ENCODE data around the gene AEBP2. TPM values are rescaled to one million over a fixed set of nuclear protein-coding genes. Genes with fewer than 3 reads are reported as not detected.
A peak's percentile ranks its signal among the peaks of the same experiment; 100 is the strongest.
"Not testable (repeated sequence)": the region's sequence is repeated elsewhere in the genome, so short reads cannot be mapped to it uniquely, and the experiment has no call there.

AEBP2 gene
- total RNA-seq, 1 donor from 2014 or later, result 8.5 TPM

GRCh38 chr12:19453961-19454360 lies 14.7 kb downstream of the AEBP2 start:
- ATAC-seq (no peak), DNase-seq (ENCODE audit: low spot score) (no peak)

DNA sequence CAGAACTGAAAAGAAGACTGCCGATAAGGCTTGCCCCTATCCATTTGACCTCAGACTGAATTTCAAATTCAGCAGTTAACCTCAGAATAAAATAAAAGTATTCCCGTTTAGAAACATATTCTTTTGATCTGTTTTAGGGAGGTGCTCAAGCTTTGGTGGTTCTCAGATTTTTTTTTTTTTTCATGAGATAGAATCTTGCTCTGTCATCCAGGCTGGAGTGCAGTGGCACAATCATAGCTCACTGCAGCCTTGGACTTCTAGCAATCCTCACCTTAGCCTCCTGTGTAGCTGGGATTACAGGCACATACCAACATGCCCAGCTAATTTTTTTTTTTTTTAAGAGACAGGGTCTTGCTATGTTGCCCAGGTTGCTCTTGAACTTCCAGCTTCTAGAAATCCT lies 15.5 kb downstream of the AEBP2 start:
- DNase-seq (ENCODE audit: low spot score) (no peak), ATAC-seq (no peak)

DNA sequence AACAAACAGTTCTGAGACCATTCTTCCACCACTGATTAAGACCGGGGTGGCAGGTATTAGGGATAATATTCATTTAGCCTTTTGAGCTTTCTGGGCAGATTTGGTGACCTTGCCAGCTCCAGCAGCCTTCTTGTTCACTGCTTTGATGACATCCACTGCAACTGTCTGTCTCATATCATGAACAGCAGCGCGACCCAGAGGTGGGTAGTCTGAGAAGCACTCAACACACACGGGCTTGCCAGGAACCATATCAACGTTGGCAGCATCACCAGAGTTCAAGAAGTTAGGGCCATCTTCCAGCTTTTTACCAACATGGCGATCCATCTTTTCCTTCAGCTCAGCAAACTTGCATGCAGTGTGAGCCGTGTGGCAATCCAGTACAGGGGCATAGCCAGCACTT lies 16.9 kb downstream of the AEBP2 start:
- DNase-seq (ENCODE audit: low spot score) (no peak), ATAC-seq (no peak)

- ATAC-seq, result no peak
These were observed 18.3 kb downstream of the AEBP2 start for GRCh38 chr12:19457561-19457960.

GRCh38 chr12:19458733-19459132 lies 19.4 kb downstream of the AEBP2 start:
- no peak for ATAC-seq
- no peak for DNase-seq (ENCODE audit: low spot score)

More at GRCh38 chr12:19457561-19457960, 18.3 kb downstream of the AEBP2 start:
- DNase-seq (ENCODE audit: low spot score), result no peak

DNA sequence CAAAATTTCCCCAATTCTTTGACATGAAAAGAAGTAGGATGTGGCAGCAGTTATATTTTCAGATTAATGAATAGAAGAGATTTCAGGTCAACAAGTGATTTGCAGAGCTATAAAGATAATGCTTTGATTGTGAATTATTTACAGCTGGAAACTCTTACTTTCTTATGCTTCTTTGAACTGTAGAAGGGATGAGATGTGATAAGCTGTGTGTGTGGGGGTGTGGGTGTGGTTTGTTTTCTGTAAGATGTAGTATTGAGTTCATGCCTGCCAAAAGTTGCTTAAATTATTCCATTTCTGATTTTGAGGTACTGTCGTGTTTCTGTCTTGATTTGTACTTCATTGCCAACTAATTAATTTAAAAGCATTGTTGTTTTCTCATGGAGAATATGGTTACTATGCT lies 22.7 kb downstream of the AEBP2 start:
- no peak for DNase-seq (ENCODE audit: low spot score)
- ATAC-seq, result no peak

DNA sequence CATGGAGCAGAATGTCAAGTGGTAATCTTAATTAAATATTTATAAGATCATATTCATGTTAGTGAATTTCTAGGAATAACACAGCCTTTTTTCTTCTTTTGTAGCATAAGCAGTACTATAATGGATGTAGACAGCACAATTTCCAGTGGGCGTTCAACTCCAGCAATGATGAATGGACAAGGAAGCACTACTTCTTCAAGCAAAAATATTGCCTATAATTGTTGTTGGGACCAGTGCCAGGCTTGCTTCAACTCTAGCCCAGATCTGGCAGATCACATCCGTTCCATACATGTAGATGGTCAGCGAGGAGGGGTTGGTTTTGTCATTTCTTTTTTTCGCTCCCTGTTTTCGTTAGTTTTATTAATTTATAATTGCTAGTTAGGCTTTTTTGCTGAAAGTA lies 23.1 kb downstream of the AEBP2 start:
- ATAC-seq (no peak), DNase-seq (ENCODE audit: low spot score) (no peak)

GRCh38 chr12:19464192-19464580 lies 24.9 kb downstream of the AEBP2 start:
- ATAC-seq, result no peak

DNA sequence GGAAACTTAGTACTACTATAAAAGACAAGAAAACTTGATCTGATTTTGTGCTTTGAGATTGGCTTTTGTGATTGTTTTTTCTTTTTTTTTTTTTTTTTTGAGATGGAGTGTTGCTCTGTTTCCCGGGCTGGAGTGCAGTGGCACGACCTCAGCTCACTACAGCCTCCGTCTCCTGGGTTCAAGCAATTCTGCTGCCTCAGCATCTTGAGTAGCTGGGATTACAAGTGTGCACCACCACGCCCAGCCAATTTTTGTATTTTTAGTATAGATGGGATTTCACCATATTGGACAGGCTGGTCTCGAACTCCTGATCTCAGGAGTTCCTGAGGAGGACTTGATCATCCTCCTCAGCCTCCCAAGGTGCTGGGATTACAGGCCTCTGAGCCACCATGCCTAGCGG lies 26.4 kb downstream of the AEBP2 start:
- ATAC-seq, result no peak
- no peak for DNase-seq (ENCODE audit: low spot score)

More at GRCh38 chr12:19464192-19464580, 24.9 kb downstream of the AEBP2 start:
- no peak for DNase-seq (ENCODE audit: low spot score)

- DNase-seq (ENCODE audit: low spot score), result no peak
- ATAC-seq, result no peak
These were observed 34.9 kb downstream of the AEBP2 start for GRCh38 chr12:19474147-19474546.

- not testable (repeated sequence) for DNase-seq (ENCODE audit: low spot score); ATAC-seq
These were observed 36.7 kb downstream of the AEBP2 start for GRCh38 chr12:19475884-19476505.

DNA sequence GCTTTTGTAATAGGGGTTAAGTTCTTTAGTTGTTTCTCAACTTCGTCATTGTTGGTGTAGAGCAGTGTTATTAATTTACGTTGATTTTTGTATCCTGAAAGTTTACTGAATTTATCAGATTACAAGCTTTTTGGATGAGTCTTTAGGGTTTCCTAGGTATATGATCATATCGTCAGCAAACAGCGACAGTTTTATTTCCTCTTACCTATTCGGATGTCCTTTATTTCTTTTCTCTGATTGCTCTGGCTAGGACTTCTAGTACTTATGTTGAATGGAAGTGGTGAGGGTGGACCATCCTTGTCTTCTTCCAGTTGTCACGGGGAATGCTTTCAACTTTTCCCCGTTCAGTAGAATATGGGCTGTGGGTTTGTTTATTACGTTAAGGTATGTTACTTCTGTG lies 37.8 kb downstream of the AEBP2 start:
- no peak for ATAC-seq
- DNase-seq (ENCODE audit: low spot score), result no peak

- no peak for DNase-seq (ENCODE audit: low spot score)
- no peak for ATAC-seq
These were observed 41.2 kb downstream of the AEBP2 start for GRCh38 chr12:19480459-19480858.

- ATAC-seq (no peak), DNase-seq (ENCODE audit: low spot score) (no peak)
These were observed 42.7 kb downstream of the AEBP2 start for GRCh38 chr12:19482036-19482435.

DNA sequence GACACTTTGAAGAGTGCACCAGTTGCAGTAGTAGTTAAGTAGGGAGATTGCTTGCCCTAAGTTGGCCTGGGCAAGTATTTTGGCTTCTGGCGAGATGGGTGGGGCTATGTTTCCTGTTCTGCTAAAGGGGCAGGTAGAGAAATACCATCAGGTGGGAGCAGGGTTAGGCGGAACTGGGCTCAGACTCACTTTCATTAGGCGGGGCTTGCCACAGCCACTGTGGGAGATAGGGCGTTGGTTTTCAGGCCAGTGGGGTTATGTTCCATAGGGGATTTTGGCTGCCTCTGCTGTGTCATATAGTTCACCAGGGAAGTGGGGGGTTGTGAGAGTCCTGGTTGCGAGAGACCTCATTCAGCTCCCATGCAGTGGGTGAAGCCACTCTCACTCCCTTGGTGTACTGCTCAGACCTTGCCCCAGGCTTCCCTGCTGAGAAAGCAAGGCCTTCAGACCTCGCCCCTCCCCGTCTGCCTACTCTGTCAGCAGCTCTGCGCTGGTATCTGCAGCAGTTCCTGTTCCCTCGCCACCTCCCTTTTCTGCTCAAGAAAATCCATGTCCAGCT lies 43.3 kb downstream of the AEBP2 start:
- ATAC-seq (peak; percentile 62), DNase-seq (ENCODE audit: low spot score) (no peak)

- DNase-seq (ENCODE audit: low spot score) (no peak), ATAC-seq (no peak)
These were observed 44.4 kb downstream of the AEBP2 start for GRCh38 chr12:19483727-19484126.

- DNase-seq (ENCODE audit: low spot score) (no peak), ATAC-seq (no peak)
These were observed 45.4 kb downstream of the AEBP2 start for GRCh38 chr12:19484738-19485137.

DNA sequence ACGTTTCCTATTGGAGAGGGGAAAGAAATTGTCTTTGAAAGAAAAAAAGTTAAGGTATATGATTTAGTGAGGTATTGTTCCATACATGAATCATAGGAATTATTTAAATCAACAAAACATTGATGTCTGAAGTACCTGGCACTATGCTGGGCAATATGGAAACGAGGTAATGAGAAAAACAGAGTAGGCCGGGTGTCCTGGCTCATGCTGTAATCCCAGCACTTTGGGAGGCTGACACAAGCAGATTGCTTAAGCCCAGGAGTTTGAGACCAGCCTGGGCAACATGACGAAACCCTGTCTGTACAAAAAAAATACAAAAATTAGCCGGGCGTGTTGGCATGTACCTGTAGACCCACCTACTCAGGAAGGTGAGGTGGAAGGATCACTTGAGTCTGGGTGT lies 45.9 kb downstream of the AEBP2 start:
- ATAC-seq (peak; percentile 74), DNase-seq (ENCODE audit: low spot score) (no peak)

DNA sequence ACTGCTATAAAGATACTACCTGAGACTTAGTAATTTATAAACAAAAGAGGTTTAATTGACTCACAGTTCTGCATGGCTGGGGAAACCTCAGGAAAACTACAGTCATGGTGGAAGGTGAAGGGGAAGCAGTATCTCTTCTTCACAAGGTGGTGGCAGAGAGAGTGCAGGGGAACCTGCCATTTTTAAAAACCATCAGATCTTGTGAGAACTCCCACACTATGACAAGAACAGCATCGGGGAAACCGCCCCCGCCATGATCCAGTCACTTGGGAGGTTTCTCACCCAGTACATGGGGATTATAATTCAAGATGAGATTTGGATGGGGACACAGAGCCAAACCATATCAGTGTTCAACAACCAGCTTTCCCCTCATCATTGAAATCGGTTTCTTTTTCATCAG lies 49.9 kb downstream of the AEBP2 start:
- DNase-seq (ENCODE audit: low spot score) (no peak), ATAC-seq (no peak)

DNA sequence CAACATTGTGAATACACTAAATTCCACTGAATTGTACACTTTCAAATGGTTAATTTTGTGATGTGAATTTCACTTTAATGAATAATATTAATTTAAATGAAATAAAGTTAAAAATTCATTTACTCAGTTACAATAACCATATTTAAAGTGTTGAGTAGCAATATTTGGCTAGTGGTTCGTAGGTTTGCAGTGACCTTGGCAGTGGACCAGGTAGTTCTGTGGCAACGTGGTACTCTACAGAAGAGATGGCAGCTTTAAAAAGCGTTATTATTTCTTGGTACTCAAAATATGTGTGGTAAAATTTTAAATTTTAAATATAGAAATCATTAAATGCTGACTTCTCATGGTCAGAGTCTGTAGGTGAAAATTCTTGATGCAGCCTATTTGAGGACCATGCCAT lies 51.6 kb downstream of the AEBP2 start:
- DNase-seq (ENCODE audit: low spot score) (no peak), ATAC-seq (peak; percentile 58)

GRCh38 chr12:19491863-19492262 lies 52.6 kb downstream of the AEBP2 start:
- ATAC-seq (no peak), DNase-seq (ENCODE audit: low spot score) (no peak)

DNA sequence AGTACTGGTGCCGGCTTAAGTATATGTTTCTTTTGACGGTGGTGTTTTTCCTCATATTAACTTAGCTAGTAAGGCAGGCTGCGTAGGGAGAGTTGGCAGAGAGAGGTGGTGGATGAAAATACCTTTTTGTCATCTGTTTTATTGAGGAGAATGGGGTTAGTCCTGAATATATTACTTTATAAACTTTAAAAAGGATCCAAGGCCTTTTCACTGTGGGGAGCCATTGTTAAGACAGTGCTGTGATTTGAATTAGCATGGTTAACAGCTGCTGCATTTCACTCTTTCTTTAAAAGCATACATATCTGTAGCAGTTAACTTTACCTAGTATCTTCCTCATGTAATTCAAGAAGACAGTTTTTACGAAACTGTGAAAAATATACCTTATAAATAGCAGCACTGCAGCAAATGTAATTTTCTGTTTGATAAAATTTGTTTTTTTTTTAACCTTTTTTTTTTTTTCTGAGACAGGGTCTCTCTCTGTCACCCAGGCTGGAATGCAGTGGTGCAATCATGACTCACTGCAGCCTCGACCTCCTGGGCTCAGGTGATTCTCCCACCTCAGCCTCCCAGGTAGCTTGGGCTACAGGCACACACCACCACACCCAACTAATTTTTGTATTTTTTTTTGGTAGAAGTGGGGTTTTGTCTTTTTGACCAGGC lies 57.1 kb downstream of the AEBP2 start:
- ATAC-seq (no peak), DNase-seq (ENCODE audit: low spot score) (no peak)

DNA sequence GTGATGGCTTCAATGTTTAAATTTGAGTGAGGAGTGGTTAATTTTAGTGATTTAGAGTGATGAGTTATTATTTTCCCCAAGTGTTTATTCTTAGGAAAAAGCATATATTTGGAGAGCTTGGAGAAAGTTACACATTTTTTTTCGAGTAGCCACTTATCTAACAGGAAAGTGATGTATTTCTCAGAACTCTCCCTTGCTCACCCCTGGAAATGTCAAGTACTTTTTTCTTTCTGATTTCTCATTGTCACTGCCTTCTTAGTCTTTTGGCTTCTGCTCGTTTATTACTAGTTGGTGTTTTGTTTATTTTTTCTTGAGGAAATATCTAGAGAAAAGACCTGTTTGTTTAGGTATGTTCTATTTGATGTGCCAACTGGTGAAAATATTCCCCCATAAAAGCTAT lies 58.8 kb downstream of the AEBP2 start:
- DNase-seq (ENCODE audit: low spot score) (no peak), ATAC-seq (no peak)

All from left lobe of liver (tissue), 2 donors.